Progenitor cell of endocrine pancreas (in vitro differentiated cells): Measurements from ENCODE around the gene TMC5. TPM values are rescaled to one million over a fixed set of nuclear protein-coding genes. Genes with fewer than 3 reads are reported as not detected.
"Not testable (repeated sequence)": the region's sequence is repeated elsewhere in the genome, so short reads cannot be mapped to it uniquely, and the experiment has no call there.

Experiments
- DNase-seq: peaks from one replicate; pipeline ENCODE4 v3.0.0; 2021; ENCODE audit warnings: low spot score; ENCODE audit not compliant: unreplicated experiment
- H3K27ac Mint-ChIP-seq: 2 replicates; pipeline ENCODE4 v1.8.0; 2021; ENCODE audit warnings: mild to moderate bottlenecking, moderate library complexity, mixed read lengths
- H3K27me3 Mint-ChIP-seq: 2 replicates; pipeline ENCODE4 v1.8.0; 2021; ENCODE audit warnings: mixed read lengths
- H3K36me3 Mint-ChIP-seq: 2 replicates; pipeline ENCODE4 v1.8.0; 2022; ENCODE audit warnings: mixed read lengths; ENCODE audit not compliant: insufficient read depth
- H3K4me1 Mint-ChIP-seq: 2 replicates; pipeline ENCODE4 v1.8.0; 2021; ENCODE audit warnings: low read depth, mixed read lengths
- H3K4me3 Mint-ChIP-seq: 2 replicates; pipeline ENCODE4 v1.8.0; 2021; ENCODE audit warnings: low read depth, mild to moderate bottlenecking, moderate library complexity, mixed read lengths
- H3K9me3 Mint-ChIP-seq: 2 replicates; pipeline ENCODE4 v1.8.0; 2021; ENCODE audit warnings: low read depth, mixed read lengths
- total RNA-seq: library from RNA; stranded (reverse); gene quantifications from 2 replicates; pipeline ENCODE4 v1.2.1, GENCODE V29; 2021
- TF ChIP-seq, protein P1 (sequence below): fragments of 200-600 bp; sonication (generic); IDR thresholded peaks from one replicate; pipeline ENCODE4 v1.5.0; 2021; ENCODE audit warnings: antibody characterized with exemption, mild to moderate bottlenecking; ENCODE audit not compliant: unreplicated experiment

TMC5 gene
- total RNA-seq, 1 donor from 2014 or later = 9.9 TPM

DNA sequence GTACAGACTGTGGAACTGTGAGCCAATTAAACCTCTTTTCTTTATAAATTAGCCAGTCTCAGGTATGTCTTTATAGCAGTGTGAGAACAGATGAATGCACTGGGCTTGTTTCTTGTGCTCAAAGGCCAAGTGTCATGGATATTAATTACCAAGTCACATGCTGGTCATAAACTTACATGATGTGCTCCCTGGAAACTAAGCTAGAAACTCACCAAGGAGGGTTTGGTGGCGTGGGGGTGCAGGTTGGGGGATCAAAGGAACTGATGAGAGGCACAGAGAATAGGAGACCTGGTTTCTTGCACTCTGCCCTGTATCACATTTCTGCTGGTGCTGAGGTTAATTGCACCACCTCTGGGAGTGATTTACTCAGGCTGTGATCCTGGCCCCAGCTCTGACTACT is 31.2 kb upstream of the TMC5 start:
- Mint-ChIP-seq H3K4me3 (no peak overlapping the region), H3K4me1 (peaks cover 9% of the 10 kb centered on the region), H3K27me3 (peaks cover 3% of the 10 kb centered on the region), H3K9me3 (peaks cover 4% of the 10 kb centered on the region), H3K36me3 (no peaks in the 10 kb centered on the region), H3K27ac (no peak overlapping the region)
- TF ChIP-seq, protein P1, sequence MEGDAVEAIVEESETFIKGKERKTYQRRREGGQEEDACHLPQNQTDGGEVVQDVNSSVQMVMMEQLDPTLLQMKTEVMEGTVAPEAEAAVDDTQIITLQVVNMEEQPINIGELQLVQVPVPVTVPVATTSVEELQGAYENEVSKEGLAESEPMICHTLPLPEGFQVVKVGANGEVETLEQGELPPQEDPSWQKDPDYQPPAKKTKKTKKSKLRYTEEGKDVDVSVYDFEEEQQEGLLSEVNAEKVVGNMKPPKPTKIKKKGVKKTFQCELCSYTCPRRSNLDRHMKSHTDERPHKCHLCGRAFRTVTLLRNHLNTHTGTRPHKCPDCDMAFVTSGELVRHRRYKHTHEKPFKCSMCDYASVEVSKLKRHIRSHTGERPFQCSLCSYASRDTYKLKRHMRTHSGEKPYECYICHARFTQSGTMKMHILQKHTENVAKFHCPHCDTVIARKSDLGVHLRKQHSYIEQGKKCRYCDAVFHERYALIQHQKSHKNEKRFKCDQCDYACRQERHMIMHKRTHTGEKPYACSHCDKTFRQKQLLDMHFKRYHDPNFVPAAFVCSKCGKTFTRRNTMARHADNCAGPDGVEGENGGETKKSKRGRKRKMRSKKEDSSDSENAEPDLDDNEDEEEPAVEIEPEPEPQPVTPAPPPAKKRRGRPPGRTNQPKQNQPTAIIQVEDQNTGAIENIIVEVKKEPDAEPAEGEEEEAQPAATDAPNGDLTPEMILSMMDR = no peak
- DNase-seq = no peak

GRCh38 chr16:19389246-19389645 is 28.4 kb upstream of the TMC5 start:
- H3K27ac Mint-ChIP-seq = peak overlapping the region; percentile 55
- no peak overlapping the region for H3K4me3 Mint-ChIP-seq
- H3K27me3 Mint-ChIP-seq = no peaks in the 10 kb centered on the region
- TF ChIP-seq, protein P1 = peak; percentile 67
- H3K9me3 Mint-ChIP-seq = peaks cover 4% of the 10 kb centered on the region
- H3K36me3 Mint-ChIP-seq = no peaks in the 10 kb centered on the region
- peak; percentile 32 for DNase-seq
- H3K4me1 Mint-ChIP-seq = peaks cover 11% of the 10 kb centered on the region

DNA sequence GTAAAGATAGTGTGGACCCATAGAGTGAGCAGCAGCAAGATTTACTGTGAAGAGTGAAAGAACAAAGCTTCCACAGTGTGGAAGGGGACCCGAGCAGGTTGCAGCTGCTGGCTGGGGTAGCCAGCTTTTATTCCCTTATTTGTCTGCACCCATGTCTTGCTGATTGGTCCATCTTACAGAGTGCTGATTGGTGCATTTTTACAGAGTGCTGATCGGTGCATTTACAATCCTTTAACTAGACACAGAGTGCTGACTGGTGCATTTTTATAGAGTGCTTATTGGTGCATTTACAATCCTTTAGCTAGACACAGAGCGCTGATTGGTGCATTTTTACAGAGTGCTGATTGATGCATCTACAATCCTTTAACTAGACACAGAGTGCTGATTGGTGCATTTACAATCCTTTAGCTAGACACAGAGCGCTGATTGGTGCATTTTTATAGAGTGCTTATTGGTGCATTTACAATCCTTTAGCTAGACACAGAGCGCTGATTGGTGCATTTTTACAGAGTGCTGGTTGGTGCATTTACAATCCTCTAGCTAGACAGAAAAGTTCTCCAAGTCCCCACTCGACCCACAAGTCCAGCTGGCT is 26.4 kb upstream of the TMC5 start:
- not testable (repeated sequence) for H3K27ac Mint-ChIP-seq, H3K9me3 Mint-ChIP-seq, H3K36me3 Mint-ChIP-seq, DNase-seq, H3K4me3 Mint-ChIP-seq, H3K27me3 Mint-ChIP-seq
- peaks cover 27% of the 10 kb centered on the region for H3K4me1 Mint-ChIP-seq

DNA sequence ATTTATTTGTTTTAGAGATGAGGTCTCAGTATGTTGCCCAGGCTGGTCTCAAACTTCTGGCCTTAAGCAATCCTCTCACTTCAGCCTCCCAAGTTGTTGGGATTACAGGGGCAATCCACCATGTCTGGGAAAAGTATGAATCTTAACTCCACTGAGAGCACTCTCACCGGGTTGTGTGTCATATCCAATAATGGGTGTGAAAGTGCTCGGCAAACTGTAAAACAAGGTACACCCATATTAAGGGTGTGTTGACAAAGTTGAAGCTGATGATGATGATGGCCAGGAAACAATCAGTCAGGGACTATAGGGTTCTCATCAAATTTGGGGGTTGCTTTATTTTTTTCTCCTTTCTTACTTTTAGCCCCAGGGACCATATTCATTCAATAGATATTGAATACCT is 25.3 kb upstream of the TMC5 start:
- no peaks in the 10 kb centered on the region for H3K27me3 Mint-ChIP-seq
- H3K36me3 Mint-ChIP-seq = no peaks in the 10 kb centered on the region
- H3K9me3 Mint-ChIP-seq = peaks cover 5% of the 10 kb centered on the region
- H3K27ac Mint-ChIP-seq = no peak overlapping the region
- H3K4me3 Mint-ChIP-seq = no peak overlapping the region
- no peak for DNase-seq
- H3K4me1 Mint-ChIP-seq = peaks cover 29% of the 10 kb centered on the region
- TF ChIP-seq, protein P1 = no peak

DNA sequence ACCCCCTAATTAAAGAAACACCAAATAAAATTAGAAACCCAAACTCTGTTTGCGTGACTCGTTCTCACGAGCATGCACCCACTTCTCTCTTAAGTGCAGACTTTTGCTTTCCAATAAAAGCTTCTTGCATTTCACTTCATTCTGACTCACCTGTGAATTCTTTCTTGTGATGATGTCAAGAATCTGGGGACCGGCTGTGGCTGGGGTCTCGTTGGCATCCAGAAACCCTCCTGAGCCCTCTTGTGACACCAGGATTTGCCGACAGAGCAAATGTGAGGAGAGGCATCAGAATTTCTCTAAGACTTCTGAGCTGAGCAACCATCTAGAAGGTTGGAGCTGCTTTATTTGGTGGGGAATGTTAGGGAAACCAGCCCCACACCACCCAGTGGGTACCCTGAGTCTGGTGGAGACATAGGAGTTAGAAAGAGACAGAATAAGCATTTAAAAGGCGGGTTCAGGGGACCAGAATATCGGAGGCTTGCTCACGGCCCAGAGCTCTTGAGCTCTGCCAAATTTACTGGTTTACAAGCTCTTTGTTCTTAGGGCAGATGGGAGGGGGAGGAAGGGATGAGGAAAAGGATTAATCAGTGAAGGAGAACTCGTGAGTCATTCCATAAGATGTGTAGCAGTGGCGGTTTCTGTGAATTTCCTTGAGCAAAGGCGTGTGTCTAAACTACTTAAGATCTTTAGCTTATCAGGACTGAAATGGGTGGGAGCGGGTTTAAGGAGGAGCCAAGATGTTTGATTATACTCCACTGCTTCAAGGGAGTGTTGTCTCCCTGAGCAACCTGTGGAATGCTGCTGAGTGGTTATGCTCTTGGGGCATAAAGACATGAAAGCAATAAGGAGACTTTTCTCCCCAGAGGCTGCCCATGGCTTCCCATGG is 24.2 kb upstream of the TMC5 start:
- Mint-ChIP-seq H3K4me1 (peaks cover 29% of the 10 kb centered on the region), H3K9me3 (peaks cover 10% of the 10 kb centered on the region), H3K4me3 (no peak overlapping the region), H3K36me3 (peaks cover 1% of the 10 kb centered on the region), H3K27ac (peak overlapping the region; percentile 93), H3K27me3 (no peaks in the 10 kb centered on the region)
- no peak for DNase-seq
- TF ChIP-seq, protein P1 = no peak

DNA sequence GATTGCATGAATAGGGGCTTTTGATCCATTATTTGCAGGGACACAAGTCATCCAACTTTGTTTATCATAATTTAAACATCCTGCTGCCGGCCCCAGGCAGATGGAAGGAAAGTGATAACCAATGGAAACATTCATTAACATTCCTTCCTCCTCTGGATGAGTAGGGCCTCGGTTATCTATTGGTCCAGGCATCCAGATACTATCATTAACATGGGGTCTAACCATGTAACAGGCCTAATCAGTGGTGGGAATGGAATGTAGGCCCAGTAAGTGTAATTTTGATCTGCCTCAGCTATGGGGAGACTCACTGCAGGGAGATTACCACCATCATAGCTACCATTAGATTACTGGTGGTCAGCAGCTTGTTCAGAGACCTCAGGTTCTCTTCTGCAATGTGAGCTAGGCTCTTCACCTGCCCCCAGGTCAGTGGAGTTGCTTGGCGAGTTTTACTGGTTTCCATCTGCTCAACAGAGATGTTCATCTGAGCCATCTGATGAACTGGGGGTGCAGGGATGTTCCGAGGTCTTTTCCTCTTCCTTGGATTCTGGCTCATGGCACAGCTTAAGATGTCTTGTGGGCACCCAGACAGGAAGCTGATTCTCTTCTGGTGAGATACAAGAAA is 21.9 kb upstream of the TMC5 start:
- peaks cover 26% of the 10 kb centered on the region for H3K4me1 Mint-ChIP-seq
- DNase-seq, H3K4me3 Mint-ChIP-seq, H3K27ac Mint-ChIP-seq, H3K36me3 Mint-ChIP-seq, H3K27me3 Mint-ChIP-seq: not testable (repeated sequence)
- H3K9me3 Mint-ChIP-seq = peaks cover 14% of the 10 kb centered on the region
